Hematopoietic multipotent progenitor cell treated with erythropoietin and hydrocortisone succinate and interleukin-3 and kit ligand, for 4 days (in vitro differentiated cells): ENCODE data around the gene PCNA.
"Not testable (repeated sequence)": the region's sequence is repeated elsewhere in the genome, so short reads cannot be mapped to it uniquely, and the experiment has no call there.

Experiments
- DNase-seq: peaks from one replicate; pipeline ENCODE4 v3.0.0-alpha.2; 2015

The PCNA gene

DNA sequence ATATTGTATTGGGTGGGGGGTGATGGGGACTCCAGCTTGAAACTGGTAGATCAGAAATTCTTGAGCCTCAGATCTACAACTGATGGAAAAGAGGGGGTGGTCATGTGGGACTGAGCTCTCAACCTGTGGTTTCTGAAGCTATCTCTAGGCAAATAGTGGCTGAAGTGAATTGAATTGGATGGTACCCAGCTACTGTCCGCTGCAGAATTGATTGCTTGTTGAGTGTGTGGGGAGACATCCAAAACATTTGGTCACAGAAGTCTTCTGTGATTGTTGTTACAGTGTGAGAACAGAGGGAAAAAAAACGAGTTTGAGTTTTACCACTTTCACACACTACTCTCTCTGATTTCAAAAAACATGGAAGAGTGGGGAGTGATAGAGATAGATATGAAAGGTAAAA is 21.9 kb upstream of the PCNA start:
- no peak for DNase-seq

DNA sequence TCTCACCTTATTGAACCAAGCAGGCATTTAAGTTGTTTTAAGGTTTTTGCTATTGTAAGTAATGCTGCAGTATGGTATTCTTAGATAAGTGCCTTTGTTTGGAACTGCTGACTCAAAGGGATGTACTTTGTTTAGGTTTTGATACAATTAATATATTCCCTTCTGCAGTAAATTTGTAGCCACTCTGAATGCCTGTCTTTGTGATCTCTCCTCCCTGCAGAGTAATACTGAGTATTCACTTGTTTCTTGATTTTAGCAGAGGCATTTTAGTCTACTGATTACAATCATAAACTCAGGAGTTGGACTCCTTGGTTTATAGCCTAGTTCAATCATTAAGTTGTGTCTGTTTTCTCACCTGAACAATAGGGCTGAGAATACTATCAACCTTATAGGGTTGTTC is 20.4 kb upstream of the PCNA start:
- DNase-seq, result no peak

DNA sequence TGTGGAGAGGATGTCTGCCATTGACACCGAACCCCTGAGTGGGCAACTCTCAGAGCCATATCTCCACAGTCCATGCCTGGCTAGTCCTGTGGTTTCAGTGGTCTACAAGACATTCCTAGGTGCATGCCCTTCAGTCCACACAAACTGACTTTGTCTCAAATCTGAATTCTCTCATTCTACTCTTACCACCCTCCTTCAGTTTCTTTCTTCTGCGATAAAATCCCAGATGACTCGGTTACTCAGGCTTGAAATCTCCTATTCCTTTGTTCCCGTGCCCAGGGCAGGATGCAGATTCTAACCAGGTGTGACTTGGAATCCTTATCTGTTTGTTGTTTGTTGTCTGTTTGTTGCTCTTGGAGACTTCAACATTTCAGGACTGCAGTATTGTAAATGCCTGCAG is 16.3 kb upstream of the PCNA start:
- no peak for DNase-seq

DNA sequence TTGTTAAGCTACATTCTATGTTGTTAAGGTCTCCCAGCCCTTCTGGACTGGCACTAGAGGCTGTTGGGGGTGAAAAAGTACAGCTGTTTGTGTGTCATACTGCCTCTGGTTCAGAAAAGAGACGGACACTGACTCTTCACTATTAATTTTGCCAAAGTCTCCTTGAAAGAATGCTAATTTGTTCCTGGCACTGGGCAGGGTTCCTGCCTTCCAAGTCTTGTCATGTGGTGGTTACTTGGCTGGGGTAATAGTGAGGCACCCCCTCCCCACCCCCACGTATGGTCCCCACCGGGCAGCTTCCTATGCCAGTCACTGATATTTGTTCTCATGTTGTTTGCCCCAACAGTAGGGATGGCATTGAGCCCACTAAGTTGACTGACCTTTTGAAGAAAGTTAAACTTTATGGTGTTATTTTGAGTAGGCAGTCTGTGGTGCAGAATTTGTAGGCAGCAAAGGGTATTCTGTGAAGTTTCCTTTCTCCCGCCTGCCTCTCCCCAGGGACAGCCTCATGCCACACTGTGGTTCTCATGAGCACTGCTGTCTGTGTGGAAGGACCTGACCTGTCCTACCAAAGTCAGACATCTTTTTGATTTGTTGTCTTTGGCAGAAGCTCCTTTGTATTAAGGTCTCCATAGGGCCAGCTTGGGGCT is 15.7 kb upstream of the PCNA start:
- DNase-seq, result no peak

DNA sequence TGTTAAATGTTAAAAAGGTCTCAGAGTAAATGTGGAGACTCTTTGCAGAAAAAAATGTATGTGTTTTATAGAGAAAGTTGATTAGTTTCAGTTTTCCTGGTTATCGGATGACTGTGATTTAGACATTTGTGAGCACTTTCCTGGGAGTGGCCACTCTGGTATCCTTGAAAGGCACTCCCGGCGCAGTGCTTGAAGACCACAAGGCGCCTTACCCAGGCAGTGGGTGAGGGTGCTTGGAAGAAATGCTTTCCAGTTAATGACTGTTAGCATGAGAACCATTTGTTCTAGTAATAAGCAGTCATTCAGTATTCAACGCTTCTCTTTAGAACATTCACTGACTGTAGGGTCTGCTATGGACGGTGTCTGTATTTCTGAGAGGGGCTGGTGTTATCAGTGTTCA is 14.2 kb upstream of the PCNA start:
- no peak for DNase-seq

DNA sequence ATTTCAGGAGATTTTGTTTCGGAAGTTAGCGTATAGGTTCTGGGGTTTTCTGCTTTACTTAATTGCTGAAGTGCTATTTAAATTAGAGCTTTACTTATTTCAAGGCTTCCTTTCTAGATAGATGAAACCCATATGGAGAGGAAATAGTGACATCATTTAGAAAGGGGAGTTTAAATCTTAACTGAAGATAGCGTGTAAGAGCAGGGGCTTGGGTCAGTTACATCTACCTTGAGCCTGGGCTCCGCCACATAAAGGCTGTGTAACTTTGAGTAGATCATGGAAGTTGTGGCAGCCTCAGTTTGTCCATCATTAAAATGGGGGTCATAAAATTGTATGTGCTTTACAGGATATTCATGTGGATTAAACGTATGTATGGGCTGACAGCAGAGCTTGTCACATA is 11.7 kb upstream of the PCNA start:
- no peak for DNase-seq

DNA sequence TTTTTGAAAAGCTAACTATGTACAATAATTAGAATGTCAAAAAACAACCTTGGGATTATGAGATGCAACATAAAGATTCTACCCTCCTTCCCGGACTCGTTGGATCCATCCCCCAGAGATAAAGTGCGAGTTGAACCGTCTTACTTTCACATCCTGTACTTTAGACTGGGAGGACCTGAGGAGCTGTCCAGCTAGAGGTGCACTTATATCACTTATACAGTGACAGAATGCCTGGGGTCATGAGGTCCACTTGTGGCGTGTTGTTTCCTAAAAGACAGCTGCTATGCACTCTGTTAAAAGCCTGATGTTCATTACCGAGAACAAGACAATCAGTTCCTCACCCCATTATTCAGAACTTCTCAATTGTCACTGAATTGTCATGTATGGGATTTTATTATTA is 9.1 kb upstream of the PCNA start:
- DNase-seq, result no peak

DNA sequence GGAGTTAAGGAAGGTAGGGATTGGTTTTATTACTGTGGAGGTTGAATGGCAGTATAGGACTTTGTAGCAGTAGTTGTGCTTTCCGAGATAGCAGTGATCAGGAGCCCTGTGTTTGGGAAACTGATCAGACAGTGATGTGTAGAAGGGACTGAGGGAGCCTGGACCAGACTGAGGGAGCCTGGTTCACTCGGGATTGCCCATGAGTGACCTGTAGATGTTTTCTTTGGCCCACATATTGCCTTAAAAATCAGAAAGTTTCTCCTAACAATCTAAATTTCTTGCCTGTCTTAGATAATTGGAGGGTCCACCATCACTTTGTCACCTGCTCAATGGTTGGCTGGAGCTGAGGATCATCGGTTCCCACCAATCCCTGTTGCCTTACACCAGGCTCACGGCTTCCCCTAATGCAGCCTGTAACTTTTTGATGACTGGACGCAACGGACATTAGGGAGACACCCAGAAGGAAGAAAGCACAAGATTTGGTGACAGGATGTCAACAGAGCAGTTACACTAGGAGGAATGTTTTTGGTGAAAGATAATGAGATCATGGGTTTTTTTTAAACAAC is 8.2 kb upstream of the PCNA start:
- no peak for DNase-seq

DNA sequence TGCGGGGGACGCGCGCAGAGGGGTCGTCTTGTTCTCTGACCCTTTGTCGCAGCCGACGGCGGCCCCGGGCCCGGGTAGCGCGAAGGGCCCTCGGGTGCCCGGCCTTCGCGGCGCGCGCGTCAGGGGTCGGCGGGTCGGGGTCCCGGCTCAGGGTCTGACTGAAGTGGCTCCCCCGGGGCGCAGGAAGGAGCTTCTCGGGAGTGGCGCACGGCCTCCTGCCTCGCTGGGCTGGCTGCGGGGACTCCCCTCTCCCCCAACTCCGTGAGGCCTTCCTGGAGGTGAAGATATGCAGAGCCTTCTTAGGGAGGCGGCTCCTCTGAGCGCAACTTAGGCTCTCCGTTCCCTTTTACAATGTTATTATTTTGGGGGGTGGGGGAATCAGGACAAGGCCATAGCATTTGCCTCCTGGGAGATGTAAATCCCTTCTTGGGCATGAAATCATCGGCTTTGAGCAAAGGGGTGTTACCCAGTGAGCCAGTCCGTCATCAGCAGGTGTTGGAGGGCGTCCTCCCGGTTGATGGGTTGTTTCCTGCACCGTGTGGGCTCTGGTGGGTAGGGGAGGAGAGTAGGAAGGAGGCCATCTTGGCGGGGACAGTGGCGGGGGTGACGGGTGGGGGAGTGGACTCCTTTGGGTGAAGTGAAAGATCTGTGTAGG is 7.6 kb upstream of the PCNA start:
- peak; percentile 73 for DNase-seq

DNA sequence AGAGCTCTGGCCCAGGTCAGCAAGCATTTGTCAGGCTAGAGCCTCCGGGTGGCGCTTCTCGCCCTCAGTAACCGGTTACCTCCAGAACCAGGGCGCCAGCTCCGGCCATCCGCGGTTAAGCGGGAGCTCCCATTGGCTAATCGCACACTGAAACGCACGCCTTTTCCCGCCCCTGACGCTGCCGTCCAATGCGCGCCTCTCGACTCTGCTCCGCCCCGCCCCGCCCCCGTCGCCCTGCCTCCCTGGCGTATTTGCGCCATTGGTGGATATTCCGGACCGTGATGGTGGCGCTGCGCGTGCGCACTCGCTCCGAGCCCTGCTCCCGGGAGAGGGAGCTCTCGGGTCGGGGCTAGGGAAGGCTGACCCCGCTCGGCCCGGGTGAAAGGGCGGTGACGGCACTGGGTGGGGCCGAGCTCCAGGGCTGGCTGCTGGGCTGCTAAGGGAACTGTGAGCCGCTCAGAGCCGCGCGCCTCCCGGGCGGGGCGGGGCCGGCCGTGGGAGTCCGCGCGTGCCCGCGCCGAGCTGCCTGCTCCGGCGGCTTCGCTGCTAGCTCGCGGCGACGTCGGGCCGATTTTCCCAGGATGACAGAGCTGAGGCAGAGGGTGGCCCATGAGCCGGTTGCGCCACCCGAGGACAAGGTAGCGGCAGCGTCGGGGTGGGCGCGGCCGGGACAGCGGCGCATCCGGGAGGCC is 6.9 kb upstream of the PCNA start, which contains the start of gene CDS2:
CDS2 (plus strand) TSS at position 497 of the 692 bp plus-strand sequence; CDS start at position 582, 85 bp downstream.
- peak; percentile 100 for DNase-seq

DNA sequence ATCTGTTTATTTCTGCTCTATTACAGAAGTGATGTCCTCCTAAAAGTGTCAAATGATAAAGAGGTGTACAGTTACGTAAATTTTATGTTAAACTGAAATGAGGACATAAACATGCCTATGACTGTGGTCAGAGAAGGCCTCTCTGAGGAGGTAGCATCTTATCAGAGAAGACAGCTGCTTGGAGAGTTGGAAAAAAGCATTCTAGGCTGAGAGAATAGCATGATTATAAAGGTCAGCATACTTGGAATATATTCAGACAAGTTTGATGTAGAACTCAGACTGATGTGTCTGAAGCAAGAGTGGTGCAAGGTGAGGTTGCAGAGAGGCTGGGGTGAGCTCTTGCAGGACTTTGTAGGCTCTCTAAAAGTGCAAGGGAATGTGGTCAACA is 3.1 kb upstream of the PCNA start:
- peak; percentile 88 for DNase-seq

DNA sequence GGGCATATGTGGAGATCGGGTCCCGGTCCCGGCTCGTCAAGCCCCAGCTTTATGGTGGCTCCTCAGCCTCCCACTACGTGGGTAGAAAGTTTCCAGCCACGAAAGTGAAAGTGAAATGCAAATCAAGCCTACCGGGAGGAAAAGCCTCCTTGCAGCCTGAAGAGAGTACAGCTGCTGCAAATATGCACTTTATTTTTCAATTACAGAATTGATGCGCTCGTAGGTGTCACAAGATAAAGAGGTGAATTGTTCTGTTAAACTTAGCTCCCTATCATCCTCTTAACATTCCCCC is 373 bp upstream of the PCNA start:
- DNase-seq, result no peak

DNA sequence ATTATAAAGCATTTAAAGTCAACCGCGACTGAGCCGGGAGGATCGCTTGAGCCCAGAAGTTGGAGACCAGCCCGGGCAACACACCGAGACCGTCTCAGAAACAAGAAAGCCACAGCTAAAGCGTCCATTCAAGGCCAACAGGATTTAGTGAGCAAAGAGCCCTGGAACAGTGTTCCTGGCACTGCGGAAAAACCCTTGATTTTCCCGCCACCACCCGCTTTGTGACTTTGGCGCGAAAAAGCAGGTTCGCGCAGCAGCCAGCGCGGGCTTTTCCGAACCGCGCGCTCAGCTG is 669 bp downstream of the PCNA start:
- DNase-seq, result no peak

DNA sequence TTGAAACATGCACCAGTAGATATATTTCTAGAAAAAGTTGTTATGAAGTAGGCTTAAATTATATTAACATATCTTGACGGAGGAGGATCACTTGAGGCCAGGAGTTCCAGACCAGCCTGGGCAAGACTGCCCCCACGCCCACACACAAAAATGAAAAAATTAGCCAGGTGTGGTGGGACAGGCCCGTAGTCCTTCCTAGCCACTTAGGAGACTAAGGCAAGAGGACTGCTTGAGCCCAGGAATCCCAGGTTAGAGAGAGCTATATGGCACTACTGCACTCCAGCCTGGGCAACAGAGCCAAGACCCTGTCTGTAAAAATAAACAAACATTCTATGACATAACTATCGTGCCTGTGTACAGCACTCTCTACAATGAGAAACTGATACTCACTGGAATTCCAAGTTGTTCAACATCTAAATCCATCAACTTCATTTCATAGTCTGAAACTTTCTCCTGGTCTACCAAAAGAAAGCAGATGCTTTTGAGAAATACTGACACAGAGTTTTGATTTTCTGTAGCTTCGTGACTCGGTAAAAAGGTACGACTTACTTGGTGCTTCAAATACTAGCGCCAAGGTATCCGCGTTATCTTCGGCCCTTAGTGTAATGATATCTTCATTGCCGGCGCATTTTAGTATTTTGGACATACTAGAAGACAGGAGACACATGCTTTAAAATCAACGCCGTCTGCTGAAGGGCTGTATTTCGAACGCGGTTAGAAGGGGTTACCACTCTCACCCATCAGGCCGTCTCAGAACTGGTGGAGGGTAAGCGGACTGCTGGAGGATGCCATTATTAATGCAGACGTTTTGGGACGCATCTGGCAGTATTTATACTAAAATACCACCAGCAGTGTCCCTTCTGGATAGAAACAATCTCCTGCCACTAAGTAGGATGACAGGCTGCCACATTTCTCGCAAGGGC is 1.3 kb downstream of the PCNA start:
- DNase-seq, result peak; percentile 31

DNA sequence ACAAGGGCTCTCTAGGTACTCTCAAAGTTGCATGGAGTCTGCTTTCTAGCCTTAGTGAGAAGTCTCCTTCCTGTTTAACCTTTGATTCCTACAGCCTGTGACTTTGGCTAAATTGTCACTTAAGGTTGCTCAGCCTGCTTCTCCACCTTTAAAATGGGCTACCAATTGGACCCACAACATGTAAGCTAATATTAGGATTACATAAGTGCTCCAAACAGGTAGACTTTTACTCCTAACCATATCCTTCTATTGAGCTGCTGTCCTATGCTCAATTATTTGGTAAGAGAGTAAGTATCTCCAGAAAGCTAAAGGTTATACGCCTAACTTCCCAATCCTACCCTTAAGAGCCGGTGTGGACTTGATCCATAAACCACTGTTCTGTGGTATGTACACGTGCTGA is 2.9 kb downstream of the PCNA start:
- no peak for DNase-seq

DNA sequence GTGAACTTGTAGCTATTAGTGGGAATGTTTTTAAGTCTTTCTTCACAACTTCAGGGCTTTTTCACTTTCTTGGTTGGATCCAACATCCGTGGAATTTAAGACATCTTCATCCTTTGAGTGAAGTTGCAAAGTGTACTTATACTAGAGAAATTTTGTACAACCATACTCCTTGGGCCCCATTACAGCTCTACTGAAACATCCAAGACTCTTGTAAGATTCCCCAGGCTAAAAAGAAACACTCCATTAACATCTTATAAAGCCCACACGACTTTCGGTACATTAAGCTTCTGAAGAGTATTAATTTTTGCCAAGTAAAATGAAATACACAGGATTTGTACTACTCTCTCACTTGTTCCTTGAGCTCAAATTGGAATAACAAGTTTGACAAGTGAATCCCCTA is 5.4 kb downstream of the PCNA start:
- DNase-seq, result no peak

DNA sequence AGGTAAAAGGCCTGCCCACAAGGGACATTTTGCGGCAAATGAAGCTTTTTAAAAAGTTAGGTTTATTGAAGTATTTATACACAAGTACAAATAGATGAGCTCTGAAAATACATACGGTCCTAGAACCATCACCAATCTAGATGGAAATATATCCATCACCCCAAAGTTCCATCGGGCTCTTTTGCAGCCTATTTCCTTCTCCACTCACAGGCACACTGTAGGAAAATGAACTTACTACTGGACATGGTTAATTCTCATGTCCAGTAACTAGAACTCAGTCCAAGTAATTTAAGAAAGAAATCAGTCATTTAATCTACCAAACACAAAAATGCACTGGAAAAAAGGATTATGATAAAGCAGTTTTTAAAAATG is 6.2 kb downstream of the PCNA start:
- DNase-seq, result no peak

DNA sequence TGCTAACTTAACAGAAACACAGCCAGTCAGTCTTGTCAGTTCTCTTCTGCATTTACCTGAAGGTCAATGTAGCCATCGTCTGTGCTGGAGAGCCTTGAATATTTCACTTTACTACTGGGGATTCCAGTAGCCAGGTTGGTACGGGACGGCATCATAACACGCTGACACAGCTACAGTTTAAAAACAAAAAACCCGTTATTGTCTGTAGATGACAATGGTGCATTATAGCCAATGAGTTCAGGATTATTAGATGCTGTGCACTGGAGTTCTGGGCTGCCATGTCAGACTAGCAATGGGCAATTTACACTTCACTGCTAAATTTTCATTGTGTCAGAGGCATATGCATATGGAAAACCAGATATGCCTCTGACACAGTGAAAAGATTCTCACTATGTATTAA is 10.5 kb downstream of the PCNA start:
- no peak for DNase-seq

DNA sequence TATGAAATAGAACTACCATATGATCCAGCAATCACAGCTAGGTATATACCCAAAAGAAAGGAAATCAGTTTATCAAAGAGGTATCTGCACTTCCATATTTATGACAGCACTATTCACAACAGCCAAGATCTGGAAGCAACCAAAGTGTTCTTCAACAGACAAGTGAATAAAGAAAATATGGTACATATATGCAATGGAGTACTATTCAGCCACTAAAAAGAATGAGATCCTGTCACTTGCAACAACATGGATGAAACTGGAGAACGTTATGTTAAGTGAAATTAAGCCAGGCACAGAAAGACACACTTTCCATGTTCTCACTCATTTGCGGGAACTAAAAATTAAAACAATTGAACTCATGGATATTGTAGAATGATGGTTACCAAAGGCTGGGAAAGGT is 15.3 kb downstream of the PCNA start:
- DNase-seq, result no peak

DNA sequence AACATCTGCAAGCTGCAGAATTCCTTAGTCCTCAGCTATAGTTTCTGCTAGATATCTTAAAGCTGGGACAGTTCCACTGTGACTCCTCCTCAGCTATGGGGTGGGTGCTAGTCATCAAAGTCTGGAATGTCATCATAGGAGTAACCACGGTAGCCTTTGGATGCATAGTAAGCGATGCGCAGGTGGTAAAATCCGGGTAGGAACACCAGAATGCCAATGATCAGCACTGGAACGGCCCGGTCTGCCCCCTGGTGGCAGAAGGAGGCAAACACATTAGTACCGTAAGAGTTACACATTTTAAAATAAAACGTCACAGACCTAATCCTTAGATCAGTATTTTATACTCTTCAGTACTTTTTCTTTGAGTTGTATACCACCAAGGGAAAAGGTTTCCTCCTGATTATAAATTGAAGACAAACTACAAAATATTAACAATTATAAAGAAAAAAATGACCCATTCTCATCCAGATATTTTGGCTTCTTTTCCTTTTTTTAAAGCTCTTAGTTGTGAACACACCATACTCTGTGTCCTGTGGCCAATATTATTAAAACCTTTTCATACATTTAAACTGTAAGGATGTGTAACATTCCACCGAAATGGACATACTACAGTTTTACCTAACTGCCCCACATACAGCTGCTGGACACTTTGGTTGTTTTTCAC is 18.9 kb downstream of the PCNA start:
- peak; percentile 79 for DNase-seq

DNA sequence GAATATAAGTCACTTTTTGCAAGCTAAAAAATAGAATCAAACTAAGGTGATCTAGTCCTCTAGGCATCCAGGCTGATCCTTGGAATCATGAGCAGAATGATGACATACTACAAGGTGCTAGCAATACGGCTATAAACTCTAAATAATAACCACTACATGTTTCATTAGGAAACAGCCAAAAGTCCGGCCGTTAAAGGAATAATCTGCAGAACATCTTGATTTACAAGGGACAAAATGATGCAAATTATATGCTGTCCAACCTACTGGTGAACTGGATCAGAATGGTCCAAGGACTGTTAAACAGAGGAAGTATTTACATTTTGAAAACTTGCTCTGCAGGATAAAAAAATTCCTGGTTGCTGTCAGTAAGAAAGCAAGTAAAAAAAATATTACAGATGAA is 19.8 kb downstream of the PCNA start:
- not testable (repeated sequence) for DNase-seq

DNA sequence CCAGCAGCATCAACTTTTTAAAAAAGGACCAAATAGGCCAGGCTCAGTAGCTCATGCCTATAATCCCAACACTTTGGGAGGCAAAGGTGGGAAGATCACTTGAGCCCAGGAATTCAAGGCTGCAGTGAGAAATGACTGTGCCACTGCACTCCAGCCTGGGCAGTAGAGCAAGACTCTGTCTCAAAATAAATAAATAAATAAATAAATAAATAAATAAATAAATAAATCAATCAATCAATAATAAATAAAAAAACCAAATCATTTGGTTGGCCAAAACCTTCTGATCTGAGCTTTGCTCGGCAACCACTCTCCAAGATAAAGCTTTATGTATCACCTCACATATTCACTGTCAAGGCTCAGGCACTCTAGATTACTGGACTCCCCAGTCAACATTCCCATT is 20.7 kb downstream of the PCNA start:
- DNase-seq, result not testable (repeated sequence)

DNA sequence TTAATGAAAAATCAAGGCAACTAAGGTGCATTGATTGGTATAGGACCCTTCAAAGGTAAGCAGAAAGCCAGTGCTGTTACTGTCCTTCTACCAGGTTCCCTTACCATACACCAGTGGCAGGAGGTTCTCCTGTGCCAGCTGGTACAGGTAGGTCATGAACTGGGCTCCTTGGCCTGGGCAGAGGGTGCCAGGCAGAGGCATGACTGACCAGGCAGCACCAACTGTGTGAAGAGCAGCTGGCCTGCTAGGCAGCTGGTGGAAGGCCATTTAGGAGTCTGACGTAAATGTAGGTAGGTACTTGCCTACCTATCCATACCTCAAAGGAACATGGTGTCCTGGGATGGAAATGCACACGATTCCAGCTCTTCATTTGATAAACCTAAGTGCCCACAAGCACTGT is 23.3 kb downstream of the PCNA start:
- DNase-seq, result no peak
